Ovary (tissue), 3 donors: Measurements from ENCODE around the gene KLK4.

Experiments
- EP300 ChIP-seq: sonication (generic); formaldehyde crosslinking; IDR thresholded peaks from one replicate; pipeline ENCODE4 v1.6.1; 2017; ENCODE audit warnings: antibody characterized with exemption
- POLR2A ChIP-seq: fragments of 450-650 bp; IDR thresholded peaks from one replicate; pipeline ENCODE4 v1.6.1; 2017; ENCODE audit warnings: antibody characterized with exemption, mild to moderate bottlenecking, moderate library complexity
- TF ChIP-seq, protein P1 (sequence below), 3 donors: fragments of 450-650 bp in 2 of 3; fragments of 200-600 bp in 1 of 3; IDR thresholded peaks; one replicate each; pipeline versions ENCODE4 v1.5.1 to v1.8.0; 2016 to 2022; ENCODE audit warnings: antibody characterized with exemption in 3 of 3, mild to moderate bottlenecking in 1 of 3
- donor health status: DM: no; HTN: no; CAD: no.

GRCh38 chr19:50944795-50945194 lies 33.6 kb upstream of the KLK4 start:
- TF ChIP-seq, protein P1, sequence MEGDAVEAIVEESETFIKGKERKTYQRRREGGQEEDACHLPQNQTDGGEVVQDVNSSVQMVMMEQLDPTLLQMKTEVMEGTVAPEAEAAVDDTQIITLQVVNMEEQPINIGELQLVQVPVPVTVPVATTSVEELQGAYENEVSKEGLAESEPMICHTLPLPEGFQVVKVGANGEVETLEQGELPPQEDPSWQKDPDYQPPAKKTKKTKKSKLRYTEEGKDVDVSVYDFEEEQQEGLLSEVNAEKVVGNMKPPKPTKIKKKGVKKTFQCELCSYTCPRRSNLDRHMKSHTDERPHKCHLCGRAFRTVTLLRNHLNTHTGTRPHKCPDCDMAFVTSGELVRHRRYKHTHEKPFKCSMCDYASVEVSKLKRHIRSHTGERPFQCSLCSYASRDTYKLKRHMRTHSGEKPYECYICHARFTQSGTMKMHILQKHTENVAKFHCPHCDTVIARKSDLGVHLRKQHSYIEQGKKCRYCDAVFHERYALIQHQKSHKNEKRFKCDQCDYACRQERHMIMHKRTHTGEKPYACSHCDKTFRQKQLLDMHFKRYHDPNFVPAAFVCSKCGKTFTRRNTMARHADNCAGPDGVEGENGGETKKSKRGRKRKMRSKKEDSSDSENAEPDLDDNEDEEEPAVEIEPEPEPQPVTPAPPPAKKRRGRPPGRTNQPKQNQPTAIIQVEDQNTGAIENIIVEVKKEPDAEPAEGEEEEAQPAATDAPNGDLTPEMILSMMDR (IDR thresholded peaks at IDR 0.05) = no peak
- TF ChIP-seq POLR2A = no peak
- TF ChIP-seq EP300 = no peak
